Stimulated activated CD4-positive, alpha-beta T cell treated with anti-CD3 and anti-CD28 coated beads, Interleukin-1b, Interleukin-23, amount 100 ng/mL, for 4 hours (primary cell): ENCODE results near the gene SAMSN1.

Experiments used
- DNase-seq, 2 donors: peaks; one replicate each; pipeline ENCODE4 v3.0.0-alpha.2; 2020; ENCODE audit warnings: low read depth in 2 of 2

SAMSN1 gene

GRCh38 chr21:14545906-14546480 is at the start of gene SAMSN1:
SAMSN1 (minus strand) TSS chr21:14546315; CDS start chr21:14546261, 54 bp downstream.
- peak; percentile 18 to 48 for DNase-seq

- DNase-seq, result no peak
Measured at GRCh38 chr21:14595449-14595848, 49.3 kb upstream of the SAMSN1 start.

- no peak for DNase-seq
Measured at GRCh38 chr21:14594967-14595366, 48.9 kb upstream of the SAMSN1 start.

- no peak for DNase-seq
Measured at GRCh38 chr21:14593230-14593629, 47.1 kb upstream of the SAMSN1 start.

GRCh38 chr21:14592296-14593000 is 46.3 kb upstream of the SAMSN1 start:
- DNase-seq, result no peak

GRCh38 chr21:14591882-14592281 is 45.8 kb upstream of the SAMSN1 start:
- no peak for DNase-seq

- DNase-seq, result no peak
Measured at GRCh38 chr21:14591377-14591776, 45.3 kb upstream of the SAMSN1 start.

GRCh38 chr21:14589855-14590563 is 43.9 kb upstream of the SAMSN1 start:
- DNase-seq, result no peak

- DNase-seq, result no peak
Measured at GRCh38 chr21:14587266-14587665, 41.2 kb upstream of the SAMSN1 start.

GRCh38 chr21:14585122-14585521 is 39.0 kb upstream of the SAMSN1 start:
- DNase-seq, result no peak

GRCh38 chr21:14584357-14585095 is 38.4 kb upstream of the SAMSN1 start:
- no peak for DNase-seq

- DNase-seq, result no peak
Measured at GRCh38 chr21:14583629-14584255, 37.6 kb upstream of the SAMSN1 start.

GRCh38 chr21:14582934-14583628 is 37.0 kb upstream of the SAMSN1 start:
- DNase-seq, result no peak

- no peak for DNase-seq
Measured at GRCh38 chr21:14581902-14582457, 35.9 kb upstream of the SAMSN1 start.

GRCh38 chr21:14573244-14573643 is 27.1 kb upstream of the SAMSN1 start:
- DNase-seq, result no peak

GRCh38 chr21:14572204-14572780 is 26.2 kb upstream of the SAMSN1 start:
- DNase-seq, result no peak

GRCh38 chr21:14569868-14570267 is 23.8 kb upstream of the SAMSN1 start:
- DNase-seq, result no peak

- DNase-seq, result no peak
Measured at GRCh38 chr21:14569026-14569621, 23.0 kb upstream of the SAMSN1 start.

- no peak for DNase-seq
Measured at GRCh38 chr21:14567331-14568279, 21.5 kb upstream of the SAMSN1 start.
